H9 (cell line): ENCODE data around the gene CHRNG. TPM values are rescaled to one million over a fixed set of nuclear protein-coding genes. Genes with fewer than 3 reads are reported as not detected.

Experiments used
- DNase-seq: peaks from one replicate; pipeline ENCODE4 v3.0.0-alpha.2; 2017
- H2AFZ ChIP-seq: one replicate; pipeline ENCODE4 v1.6.1; 2013; ENCODE audit warnings: mild to moderate bottlenecking, low read length, control low read depth, moderate library complexity
- H2AK5ac ChIP-seq: 2 replicates; pipeline ENCODE4 v1.6.1; 2013; ENCODE audit warnings: low read length, control low read depth, mixed read lengths; ENCODE audit not compliant: insufficient read length
- H2BK120ac ChIP-seq: one replicate; pipeline ENCODE4 v1.6.1; 2013; ENCODE audit warnings: low read depth, mild to moderate bottlenecking, low read length, control low read depth, inconsistent platforms; ENCODE audit not compliant: poor library complexity, severe bottlenecking
- H2BK12ac ChIP-seq: 2 replicates; pipeline ENCODE4 v1.6.1; 2013; ENCODE audit warnings: low read length, control low read depth, mixed read lengths, low read depth; ENCODE audit not compliant: insufficient read length
- H2BK15ac ChIP-seq: 2 replicates; pipeline ENCODE4 v1.6.1; 2013; ENCODE audit warnings: low read depth, low read length, control low read depth
- H2BK20ac ChIP-seq: one replicate; pipeline ENCODE4 v1.6.1; 2013; ENCODE audit warnings: low read depth, mild to moderate bottlenecking, low read length, control low read depth, inconsistent platforms; ENCODE audit not compliant: poor library complexity, severe bottlenecking
- H2BK5ac ChIP-seq: 2 replicates; pipeline ENCODE4 v1.6.1; 2013; ENCODE audit warnings: low read length, control low read depth, mixed read lengths; ENCODE audit not compliant: insufficient read length
- H3K14ac ChIP-seq: 2 replicates; pipeline ENCODE4 v1.6.1; 2013; ENCODE audit warnings: low read length, control low read depth; ENCODE audit not compliant: insufficient read depth
- H3K18ac ChIP-seq: 2 replicates; pipeline ENCODE4 v1.6.1; 2013; ENCODE audit warnings: low read depth, mild to moderate bottlenecking, mixed read lengths, low read length, control low read depth; ENCODE audit not compliant: insufficient read length
- H3K23ac ChIP-seq: 2 replicates; pipeline ENCODE4 v1.6.1; 2013; ENCODE audit warnings: low read length, control low read depth, mixed read lengths, low read depth; ENCODE audit not compliant: insufficient read length
- H3K23me2 ChIP-seq: 2 replicates; pipeline ENCODE4 v1.6.1; 2013; ENCODE audit warnings: low read depth, mild to moderate bottlenecking, mixed read lengths, low read length, control low read depth; ENCODE audit not compliant: insufficient read length, poor library complexity, severe bottlenecking
- H3K27ac ChIP-seq: 2 replicates; pipeline ENCODE4 v1.5.1; 2013; ENCODE audit warnings: low read length, control low read depth, mixed read lengths, low read depth; ENCODE audit not compliant: insufficient read length
- H3K27me3 ChIP-seq: 2 replicates; pipeline ENCODE4 v1.6.1; 2013; ENCODE audit warnings: low read length, control low read depth, inconsistent platforms; ENCODE audit not compliant: insufficient read depth
- H3K4ac ChIP-seq: 2 replicates; pipeline ENCODE4 v1.6.1; 2013; ENCODE audit warnings: low read depth, mild to moderate bottlenecking, control low read depth, inconsistent platforms, low read length, moderate library complexity
- H3K4me1 ChIP-seq: 2 replicates; pipeline ENCODE4 v1.6.1; 2013; ENCODE audit warnings: low read length, control low read depth, inconsistent platforms; ENCODE audit not compliant: insufficient read depth
- H3K4me2 ChIP-seq: 2 replicates; pipeline ENCODE4 v1.6.1; 2013; ENCODE audit warnings: low read length, control low read depth, mixed read lengths; ENCODE audit not compliant: insufficient read length, insufficient read depth
- H3K56ac ChIP-seq: 2 replicates; pipeline ENCODE4 v1.6.1; 2013; ENCODE audit warnings: low read depth, mild to moderate bottlenecking, mixed read lengths, low read length, control low read depth; ENCODE audit not compliant: insufficient read length
- H3K79me1 ChIP-seq: 2 replicates; pipeline ENCODE4 v1.6.1; 2013; ENCODE audit warnings: low read depth, mild to moderate bottlenecking, moderate library complexity, low read length, control low read depth, inconsistent platforms; ENCODE audit not compliant: insufficient read depth, poor library complexity, severe bottlenecking
- H3K79me2 ChIP-seq: 2 replicates; pipeline ENCODE4 v1.6.1; 2013; ENCODE audit warnings: low read length, control low read depth, inconsistent platforms; ENCODE audit not compliant: insufficient read depth
- H3K9ac ChIP-seq: 2 replicates; pipeline ENCODE4 v1.6.1; 2013; ENCODE audit warnings: low read length, control low read depth, mixed read lengths; ENCODE audit not compliant: insufficient read length; ENCODE audit errors: extremely low read depth
- H3K9me3 ChIP-seq: one replicate; pipeline ENCODE4 v1.6.1; 2013; ENCODE audit warnings: low read depth, low read length, inconsistent platforms; ENCODE audit not compliant: control insufficient read depth
- H3T11ph ChIP-seq: one replicate; pipeline ENCODE4 v1.6.1; 2013; ENCODE audit warnings: mild to moderate bottlenecking, low read length, control low read depth, inconsistent platforms
- H4K20me1 ChIP-seq: one replicate; pipeline ENCODE4 v1.6.1; 2013; ENCODE audit not compliant: control insufficient read depth, insufficient read length, insufficient read depth
- H4K5ac ChIP-seq: 2 replicates; pipeline ENCODE4 v1.6.1; 2013; ENCODE audit warnings: low read depth, mild to moderate bottlenecking, mixed read lengths, low read length, control low read depth; ENCODE audit not compliant: insufficient read length
- H4K8ac ChIP-seq: replicated peaks from 2 replicates; pipeline ENCODE4 v1.6.1; 2013; ENCODE audit warnings: low read length, control low read depth, mixed read lengths, low read depth; ENCODE audit not compliant: insufficient read length
- H4K91ac ChIP-seq: 2 replicates; pipeline ENCODE4 v1.6.1; 2013; ENCODE audit warnings: low read depth, mild to moderate bottlenecking, moderate library complexity, mixed read lengths, low read length, control low read depth; ENCODE audit not compliant: insufficient read length
- H3K27ac Mint-ChIP-seq, 3 experiments: 2 replicates in 2 of 3; 3 replicates in 1 of 3; pipeline ENCODE4 v1.8.0; 2020 to 2021; ENCODE audit warnings: mixed read lengths in 3 of 3, mild to moderate bottlenecking in 1 of 3, moderate library complexity in 1 of 3
- H3K27me3 Mint-ChIP-seq: 2 replicates; pipeline ENCODE4 v1.8.0; 2021; ENCODE audit warnings: low read depth, mild to moderate bottlenecking, moderate library complexity, mixed read lengths
- H3K36me3 Mint-ChIP-seq, 3 experiments: 2 replicates in 2 of 3; 3 replicates in 1 of 3; pipeline ENCODE4 v1.8.0; 2020 to 2021; ENCODE audit warnings: low read depth in 3 of 3, mixed read lengths in 3 of 3; ENCODE audit not compliant: insufficient read depth in 1 of 3
- H3K4me1 Mint-ChIP-seq, 2 experiments: 2 replicates each; pipeline ENCODE4 v1.8.0; 2020; ENCODE audit warnings: mixed read lengths in 2 of 2
- H3K4me3 Mint-ChIP-seq, 2 experiments: 2 replicates in 1 of 2; 3 replicates in 1 of 2; pipeline ENCODE4 v1.8.0; 2020 to 2021; ENCODE audit warnings: mild to moderate bottlenecking in 2 of 2, mixed read lengths in 2 of 2, moderate library complexity in 1 of 2
- H3K9me3 Mint-ChIP-seq, 2 experiments: 2 replicates in 1 of 2; 3 replicates in 1 of 2; pipeline ENCODE4 v1.8.0; 2020; ENCODE audit warnings: mild to moderate bottlenecking in 2 of 2, mixed read lengths in 2 of 2, moderate library complexity in 1 of 2
- whole genome bisulfite sequencing: extraction: QIAGEN DNeasy Blood & Tissue Kit; methylation state at CpG from one replicate; pipeline ENCODE4 v1.1.7; 2013; ENCODE audit warnings: missing lambda C conversion rate, low lambda C conversion rate, mixed read lengths; ENCODE audit not compliant: insufficient read length; ENCODE audit errors: extremely low coverage; 5-methylcytosine and 5-hydroxymethylcytosine counted together
- total RNA-seq: library from RNA; stranded (reverse); gene quantifications from 2 replicates; pipeline ENCODE4 v1.2.1, GENCODE V29; 2021
- TF ChIP-seq, protein P1 (sequence below): fragments of 200-600 bp; sonication (generic); conservative IDR thresholded peaks from 3 replicates; pipeline ENCODE4 v1.8.0; 2021; ENCODE audit warnings: antibody characterized with exemption, mild to moderate bottlenecking

CHRNG gene
- total RNA-seq, 1 experiment from 2014 or later: not detected

- Histone ChIP-seq H4K20me1 (no peaks in the 10 kb centered on the region), H2AK5ac (no peak overlapping the region), H3K4me2 (no peak overlapping the region), H3K23me2 (peaks cover 3% of the 10 kb centered on the region), H2BK12ac (no peak overlapping the region), H3K79me1 (no peaks in the 10 kb centered on the region), H4K8ac (no peak overlapping the region), H3K4me1 (no peaks in the 10 kb centered on the region), H3K56ac (no peak overlapping the region), H3K9me3 (no peaks in the 10 kb centered on the region), H2BK120ac (no peak overlapping the region), H3K18ac (no peak overlapping the region), H2BK5ac (no peak overlapping the region), H2AFZ (no peak overlapping the region), H3K14ac (no peak overlapping the region), H3K9ac (no peak overlapping the region), H3K79me2 (no peaks in the 10 kb centered on the region), H3T11ph (no peak overlapping the region), H3K27me3 (no peaks in the 10 kb centered on the region), H4K5ac (no peak overlapping the region), H3K4ac (no peak overlapping the region), H3K27ac (no peak overlapping the region), H4K91ac (no peak overlapping the region), H2BK15ac (no peak overlapping the region), H3K23ac (no peak overlapping the region), H2BK20ac (no peak overlapping the region)
- H3K4me3 Mint-ChIP-seq: no peak overlapping the region; a peak in 1 of 5 replicates
- H3K27ac Mint-ChIP-seq: peak overlapping the region in 1 of 3 experiments; percentile 28; a peak in 1 of 7 replicates
- DNase-seq: no peak
- no peaks in the 10 kb centered on the region for H3K36me3 Mint-ChIP-seq
- peaks cover 9 to 24% of the 10 kb centered on the region in 2 experiments for H3K4me1 Mint-ChIP-seq
- TF ChIP-seq, protein P1, sequence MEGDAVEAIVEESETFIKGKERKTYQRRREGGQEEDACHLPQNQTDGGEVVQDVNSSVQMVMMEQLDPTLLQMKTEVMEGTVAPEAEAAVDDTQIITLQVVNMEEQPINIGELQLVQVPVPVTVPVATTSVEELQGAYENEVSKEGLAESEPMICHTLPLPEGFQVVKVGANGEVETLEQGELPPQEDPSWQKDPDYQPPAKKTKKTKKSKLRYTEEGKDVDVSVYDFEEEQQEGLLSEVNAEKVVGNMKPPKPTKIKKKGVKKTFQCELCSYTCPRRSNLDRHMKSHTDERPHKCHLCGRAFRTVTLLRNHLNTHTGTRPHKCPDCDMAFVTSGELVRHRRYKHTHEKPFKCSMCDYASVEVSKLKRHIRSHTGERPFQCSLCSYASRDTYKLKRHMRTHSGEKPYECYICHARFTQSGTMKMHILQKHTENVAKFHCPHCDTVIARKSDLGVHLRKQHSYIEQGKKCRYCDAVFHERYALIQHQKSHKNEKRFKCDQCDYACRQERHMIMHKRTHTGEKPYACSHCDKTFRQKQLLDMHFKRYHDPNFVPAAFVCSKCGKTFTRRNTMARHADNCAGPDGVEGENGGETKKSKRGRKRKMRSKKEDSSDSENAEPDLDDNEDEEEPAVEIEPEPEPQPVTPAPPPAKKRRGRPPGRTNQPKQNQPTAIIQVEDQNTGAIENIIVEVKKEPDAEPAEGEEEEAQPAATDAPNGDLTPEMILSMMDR: no peak
- H3K9me3 Mint-ChIP-seq: no peaks in the 10 kb centered on the region
- H3K27me3 Mint-ChIP-seq: peaks cover 58% of the 10 kb centered on the region
- no CpG with 5 or more reads among the region's 11 CpGs for WGBS
Measured at GRCh38 chr2:232528746-232529460, 10.6 kb upstream of the CHRNG start.
